ENCODE data around the gene RAB32.

RAB32 gene

DNA sequence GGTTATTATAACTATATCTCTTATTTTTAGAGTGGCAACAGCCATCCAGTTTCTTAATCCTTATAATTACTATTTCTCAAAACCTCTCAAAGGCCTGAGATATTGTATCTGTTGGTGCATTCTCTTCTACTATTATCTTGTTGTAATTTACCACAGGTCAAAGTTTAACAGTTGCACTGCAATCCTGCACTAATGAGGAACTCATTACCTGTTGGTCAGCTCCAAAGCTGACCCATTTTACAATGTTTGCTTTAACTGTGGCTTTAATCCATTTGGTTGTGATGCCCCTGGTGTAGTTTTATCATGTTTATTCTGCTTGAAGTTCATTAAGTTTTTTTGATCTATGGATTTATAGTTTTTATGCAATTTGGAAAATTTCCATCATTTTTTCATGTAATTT lies 48.8 kb downstream of the RAB32 start:
- TF ChIP-seq, protein P1, sequence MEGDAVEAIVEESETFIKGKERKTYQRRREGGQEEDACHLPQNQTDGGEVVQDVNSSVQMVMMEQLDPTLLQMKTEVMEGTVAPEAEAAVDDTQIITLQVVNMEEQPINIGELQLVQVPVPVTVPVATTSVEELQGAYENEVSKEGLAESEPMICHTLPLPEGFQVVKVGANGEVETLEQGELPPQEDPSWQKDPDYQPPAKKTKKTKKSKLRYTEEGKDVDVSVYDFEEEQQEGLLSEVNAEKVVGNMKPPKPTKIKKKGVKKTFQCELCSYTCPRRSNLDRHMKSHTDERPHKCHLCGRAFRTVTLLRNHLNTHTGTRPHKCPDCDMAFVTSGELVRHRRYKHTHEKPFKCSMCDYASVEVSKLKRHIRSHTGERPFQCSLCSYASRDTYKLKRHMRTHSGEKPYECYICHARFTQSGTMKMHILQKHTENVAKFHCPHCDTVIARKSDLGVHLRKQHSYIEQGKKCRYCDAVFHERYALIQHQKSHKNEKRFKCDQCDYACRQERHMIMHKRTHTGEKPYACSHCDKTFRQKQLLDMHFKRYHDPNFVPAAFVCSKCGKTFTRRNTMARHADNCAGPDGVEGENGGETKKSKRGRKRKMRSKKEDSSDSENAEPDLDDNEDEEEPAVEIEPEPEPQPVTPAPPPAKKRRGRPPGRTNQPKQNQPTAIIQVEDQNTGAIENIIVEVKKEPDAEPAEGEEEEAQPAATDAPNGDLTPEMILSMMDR (IDR thresholded peaks at IDR 0.05; ENCODE audit: borderline replicate concordance, control extremely low read depth, extremely low read depth, insufficient read depth, missing control alignments) = no peak
- no peak for DNase-seq (ENCODE audit: low spot score)
- in situ Hi-C loops (cut with MboI; ENCODE audit: low sequenced_read_pairs, unreplicated experiment) = no loop called here

DNA sequence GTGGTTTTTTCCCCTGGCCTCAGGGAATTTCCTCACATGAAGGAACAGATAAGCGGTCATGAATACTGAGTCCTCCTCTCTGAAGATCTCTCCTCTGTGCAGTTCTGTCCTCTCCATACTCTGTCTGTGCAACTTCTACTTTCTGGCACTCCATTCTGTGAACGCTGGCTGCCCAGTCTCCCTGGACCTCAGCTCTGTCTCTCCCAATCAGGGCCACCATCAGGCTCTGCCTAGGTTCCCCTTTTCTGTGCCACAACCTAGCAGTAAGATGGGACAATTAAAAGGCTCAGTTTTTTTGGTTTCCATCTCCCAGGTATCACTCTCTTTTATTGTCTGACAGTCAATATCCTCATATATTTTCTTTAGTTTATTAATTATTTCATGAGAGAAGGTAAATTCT lies 50.4 kb downstream of the RAB32 start:
- in situ Hi-C loops (cut with MboI; ENCODE audit: low sequenced_read_pairs, unreplicated experiment) = no loop called here
- DNase-seq (ENCODE audit: low spot score) = no peak
- TF ChIP-seq, protein P1 (IDR thresholded peaks at IDR 0.05; ENCODE audit: borderline replicate concordance, control extremely low read depth, extremely low read depth, insufficient read depth, missing control alignments) = no peak

DNA sequence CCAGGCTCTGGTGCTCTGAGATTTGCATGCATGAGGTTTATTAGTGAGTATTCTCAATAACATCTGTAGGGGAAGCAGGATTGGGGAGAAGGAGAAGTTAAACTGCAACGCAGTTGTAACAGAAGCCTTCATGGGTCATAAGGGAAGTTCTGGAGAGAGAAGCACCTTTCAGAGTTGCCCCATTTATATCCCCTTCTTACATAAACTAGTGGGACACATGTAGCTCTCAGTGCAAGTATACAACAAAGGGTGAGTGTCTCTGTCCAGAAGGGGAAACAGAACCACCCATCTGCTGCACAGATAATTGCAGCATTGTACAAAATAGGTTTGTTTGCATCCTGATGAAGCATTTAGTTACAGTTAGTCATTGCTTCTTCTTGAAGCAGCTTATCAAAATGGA lies 50.9 kb downstream of the RAB32 start:
- no peak for DNase-seq (ENCODE audit: low spot score)
- in situ Hi-C loops (cut with MboI; ENCODE audit: low sequenced_read_pairs, unreplicated experiment) = no loop called here
- TF ChIP-seq, protein P1 (IDR thresholded peaks at IDR 0.05; ENCODE audit: borderline replicate concordance, control extremely low read depth, extremely low read depth, insufficient read depth, missing control alignments) = no peak

DNA sequence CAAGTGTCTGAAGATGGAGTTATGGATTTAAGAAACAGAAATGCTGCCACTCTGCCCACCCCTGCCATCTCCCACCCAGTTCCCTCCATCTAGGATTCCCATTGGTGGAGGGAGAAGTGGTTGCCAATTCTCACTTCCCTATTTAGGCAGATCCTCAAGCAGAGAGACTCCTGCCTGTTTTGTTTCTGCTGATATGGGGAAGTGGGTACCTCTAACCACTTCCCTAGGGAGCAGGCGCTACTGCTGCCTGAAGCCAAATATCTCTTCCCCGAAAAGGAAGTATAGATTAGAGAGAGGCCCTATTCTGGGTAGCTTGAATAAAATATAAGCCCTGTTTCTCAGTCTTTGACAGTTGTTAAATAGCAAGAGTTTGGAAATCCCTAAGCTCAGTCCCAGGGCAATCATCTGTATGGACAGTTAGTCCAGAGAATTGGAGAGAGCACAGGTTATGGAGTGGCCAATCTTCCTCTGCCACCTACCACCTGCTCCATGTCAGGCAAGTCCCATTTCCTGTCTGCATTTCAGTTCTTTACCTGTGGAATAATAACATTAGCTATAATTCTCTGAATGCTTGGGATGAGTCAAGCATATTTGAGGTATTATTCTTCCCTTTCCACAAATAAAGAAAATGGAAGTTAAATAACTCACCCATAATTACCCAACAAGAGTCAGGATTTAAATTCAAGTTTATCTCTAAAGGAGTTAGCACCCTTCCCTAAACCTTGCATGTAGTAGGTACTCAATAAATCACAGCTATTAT lies 52.5 kb downstream of the RAB32 start:
- TF ChIP-seq, protein P1 (IDR thresholded peaks at IDR 0.05; ENCODE audit: borderline replicate concordance, control extremely low read depth, extremely low read depth, insufficient read depth, missing control alignments) = no peak
- in situ Hi-C loops (cut with MboI; ENCODE audit: low sequenced_read_pairs, unreplicated experiment) = no loop called here
- DNase-seq (ENCODE audit: low spot score) = no peak

DNA sequence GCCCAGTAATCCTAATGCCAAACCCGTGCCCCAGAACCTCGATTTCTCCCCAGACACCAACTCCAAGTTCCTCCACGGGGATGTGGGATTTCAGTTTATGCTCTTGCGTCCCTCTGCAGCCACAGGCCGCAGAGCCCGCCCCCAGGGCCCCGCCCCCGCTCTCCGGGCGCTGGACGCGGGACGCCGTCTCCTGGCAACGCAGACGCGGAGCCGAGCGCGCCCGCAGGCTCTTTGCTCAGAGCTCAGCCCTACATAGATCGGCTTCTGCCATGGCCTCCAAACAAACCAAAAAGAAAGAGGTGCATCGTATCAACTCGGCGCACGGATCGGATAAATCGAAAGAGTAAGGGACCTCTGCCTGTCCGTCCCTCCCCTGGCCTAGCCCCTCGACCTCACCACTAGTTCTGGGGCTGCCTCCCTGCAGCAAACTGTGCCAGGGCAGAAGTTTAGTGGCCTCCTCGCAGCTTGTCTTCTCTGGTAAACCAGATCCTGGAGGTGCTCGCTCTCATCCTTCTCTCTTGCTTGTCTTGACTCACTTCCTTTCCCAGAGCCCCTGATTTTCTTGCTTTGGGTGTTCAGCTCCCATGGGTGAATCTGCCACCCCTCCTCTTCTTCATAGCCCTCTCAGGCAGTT lies 55.3 kb downstream of the RAB32 start, which contains the start of gene ADGB:
TSS of gene ADGB (plus strand) at position 201 of the 634 bp plus-strand sequence. CDS start at position 270, 69 bp downstream.
- TF ChIP-seq, protein P1 (IDR thresholded peaks at IDR 0.05; ENCODE audit: borderline replicate concordance, control extremely low read depth, extremely low read depth, insufficient read depth, missing control alignments) = no peak
- DNase-seq (ENCODE audit: low spot score) = no peak
- in situ Hi-C loops (cut with MboI; ENCODE audit: low sequenced_read_pairs, unreplicated experiment) = no loop called here

DNA sequence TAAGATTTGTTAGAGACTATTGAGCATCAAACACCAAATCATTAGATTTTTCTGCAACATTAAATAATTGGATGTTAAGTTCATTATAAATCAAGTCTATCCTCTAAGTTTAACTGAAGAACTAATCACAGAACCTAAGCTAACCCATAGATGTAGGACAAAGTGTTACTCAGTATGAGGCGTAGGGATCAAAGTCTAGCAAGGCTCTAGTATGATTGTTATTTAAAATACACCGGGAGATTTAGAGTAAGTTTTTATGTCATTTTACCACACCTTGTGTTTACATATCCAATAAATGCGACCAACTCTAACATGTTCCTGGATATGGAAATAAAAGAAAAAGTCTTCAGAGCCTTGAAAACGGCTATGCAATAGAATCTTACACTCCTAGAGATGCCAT lies 57.7 kb downstream of the RAB32 start:
- DNase-seq (ENCODE audit: low spot score) = no peak
- in situ Hi-C loops (cut with MboI; ENCODE audit: low sequenced_read_pairs, unreplicated experiment) = no loop called here
- TF ChIP-seq, protein P1 (IDR thresholded peaks at IDR 0.05; ENCODE audit: borderline replicate concordance, control extremely low read depth, extremely low read depth, insufficient read depth, missing control alignments) = no peak

All from GM13976 (cell line).